ENCODE measurements around the gene SPAG8.

The SPAG8 gene

GRCh38 chr9:35789541-35789940 is 22.5 kb downstream of the SPAG8 start:
- H3K4me3 ChIP-seq (ENCODE audit: low read length, poor library complexity, severe bottlenecking): no peak overlapping the region
- H4K20me1 ChIP-seq (ENCODE audit: insufficient read depth, low read length, poor library complexity, severe bottlenecking): no peaks in the 10 kb centered on the region
- H3K9me2 ChIP-seq (replicated peaks; ENCODE audit: low read depth, low read length): no peaks in the 10 kb centered on the region
- no peak overlapping the region for H3K4me2 ChIP-seq (ENCODE audit: low read depth, low read length, poor library complexity, severe bottlenecking)
- H3K79me2 ChIP-seq (ENCODE audit: insufficient read depth, low read length): no peaks in the 10 kb centered on the region
- no peaks in the 10 kb centered on the region for H3K27me3 ChIP-seq (ENCODE audit: insufficient read depth, low read length, poor library complexity, severe bottlenecking)
- no peak overlapping the region for H3K9ac ChIP-seq (ENCODE audit: low read depth, low read length, poor library complexity, severe bottlenecking)
- H3K9me3 ChIP-seq (ENCODE audit: insufficient read depth, low read depth, low read length): no peaks in the 10 kb centered on the region
- TF ChIP-seq CTCF (conservative IDR thresholded peaks at IDR 0.05; ENCODE audit: low read length): no peak
- no peak for TF ChIP-seq EZH2phosphoT487 (IDR thresholded peaks at IDR 0.05; ENCODE audit: borderline replicate concordance)
- H3K4me1 ChIP-seq (ENCODE audit: insufficient read depth, low read length, poor library complexity, severe bottlenecking): peaks cover 5% of the 10 kb centered on the region
- peaks cover 20% of the 10 kb centered on the region; the same call in 1 of the 2 replicates for H3K36me3 ChIP-seq (ENCODE audit: insufficient read depth, low read length)
- H3F3A ChIP-seq (ENCODE audit: low read depth): no peaks in the 10 kb centered on the region
- H2AFZ ChIP-seq (ENCODE audit: low read length): no peak overlapping the region

GRCh38 chr9:35783418-35783817 is 28.6 kb downstream of the SPAG8 start:
- TF ChIP-seq EZH2phosphoT487 (IDR thresholded peaks at IDR 0.05; ENCODE audit: borderline replicate concordance): no peak
- TF ChIP-seq CTCF (conservative IDR thresholded peaks at IDR 0.05; ENCODE audit: low read length): no peak

GRCh38 chr9:35781066-35781465 is 31.0 kb downstream of the SPAG8 start:
- TF ChIP-seq EZH2phosphoT487 (IDR thresholded peaks at IDR 0.05; ENCODE audit: borderline replicate concordance) (no peak), CTCF (conservative IDR thresholded peaks at IDR 0.05; ENCODE audit: low read length) (no peak)
- H3K27me3 ChIP-seq (ENCODE audit: insufficient read depth, low read length, poor library complexity, severe bottlenecking): no peaks in the 10 kb centered on the region
- H3K4me3 ChIP-seq (ENCODE audit: low read length, poor library complexity, severe bottlenecking): no peak overlapping the region
- H3K79me2 ChIP-seq (ENCODE audit: insufficient read depth, low read length): no peaks in the 10 kb centered on the region
- no peaks in the 10 kb centered on the region for H3K4me1 ChIP-seq (ENCODE audit: insufficient read depth, low read length, poor library complexity, severe bottlenecking)
- no peaks in the 10 kb centered on the region for H3K9me2 ChIP-seq (replicated peaks; ENCODE audit: low read depth, low read length)
- no peaks in the 10 kb centered on the region for H3K9me3 ChIP-seq (ENCODE audit: insufficient read depth, low read depth, low read length)
- H3K4me2 ChIP-seq (ENCODE audit: low read depth, low read length, poor library complexity, severe bottlenecking): no peak overlapping the region
- H3F3A ChIP-seq (ENCODE audit: low read depth): no peaks in the 10 kb centered on the region
- H3K36me3 ChIP-seq (ENCODE audit: insufficient read depth, low read length): peaks cover 11% of the 10 kb centered on the region; the same call in 1 of the 2 replicates
- H4K20me1 ChIP-seq (ENCODE audit: insufficient read depth, low read length, poor library complexity, severe bottlenecking): no peaks in the 10 kb centered on the region
- no peak overlapping the region for H3K9ac ChIP-seq (ENCODE audit: low read depth, low read length, poor library complexity, severe bottlenecking)
- no peak overlapping the region for H2AFZ ChIP-seq (ENCODE audit: low read length)

More at GRCh38 chr9:35783418-35783817, 28.6 kb downstream of the SPAG8 start:
- H3K9me2 ChIP-seq (replicated peaks; ENCODE audit: low read depth, low read length): no peaks in the 10 kb centered on the region
- H3K36me3 ChIP-seq (ENCODE audit: insufficient read depth, low read length): peaks cover 16% of the 10 kb centered on the region; the same call in 1 of the 2 replicates
- H2AFZ ChIP-seq (ENCODE audit: low read length): no peak overlapping the region
- no peaks in the 10 kb centered on the region for H4K20me1 ChIP-seq (ENCODE audit: insufficient read depth, low read length, poor library complexity, severe bottlenecking)
- H3K4me1 ChIP-seq (ENCODE audit: insufficient read depth, low read length, poor library complexity, severe bottlenecking): no peaks in the 10 kb centered on the region
- H3K4me2 ChIP-seq (ENCODE audit: low read depth, low read length, poor library complexity, severe bottlenecking): no peak overlapping the region
- H3K9me3 ChIP-seq (ENCODE audit: insufficient read depth, low read depth, low read length): no peaks in the 10 kb centered on the region
- no peak overlapping the region for H3K4me3 ChIP-seq (ENCODE audit: low read length, poor library complexity, severe bottlenecking)
- H3K27me3 ChIP-seq (ENCODE audit: insufficient read depth, low read length, poor library complexity, severe bottlenecking): no peaks in the 10 kb centered on the region
- H3F3A ChIP-seq (ENCODE audit: low read depth): no peaks in the 10 kb centered on the region
- no peak overlapping the region for H3K9ac ChIP-seq (ENCODE audit: low read depth, low read length, poor library complexity, severe bottlenecking)
- H3K79me2 ChIP-seq (ENCODE audit: insufficient read depth, low read length): no peaks in the 10 kb centered on the region

Data from Loucy (cell line).